Endothelial cell of umbilical vein (primary cell): Measurements from ENCODE around the gene THSD8. TPM values are rescaled to one million over a fixed set of nuclear protein-coding genes. Genes with fewer than 3 reads are reported as not detected.

Source experiments
- BruUV-seq: library from RNA; stranded (reverse); fragments of 400-500 nt; replicated peaks from 2 replicates; lab custom pipeline; 2021; lab: Mats Ljungman, UMichigan
- CTCF ChIA-PET: fragments of 300-600, 350-600 bp; sonication (Branson Sonifier 250); formaldehyde crosslinking; loops from one replicate; lab custom pipeline; 2021; ENCODE audit warnings: antibody characterized with exemption, inconsistent platforms; lab: Charles Lee
- POLR2A ChIA-PET: fragments of 300-600, 350-600 bp; sonication (Branson Sonifier 250); formaldehyde crosslinking; loops from one replicate; lab custom pipeline; 2021; ENCODE audit warnings: antibody characterized with exemption, inconsistent platforms; lab: Charles Lee
- DNase-seq: peaks from one replicate; pipeline ENCODE4 v3.0.0-alpha.2; 2011; ENCODE audit warnings: low read depth, low spot score
- FAIRE-seq: peaks from 2 replicates; lab custom pipeline; 2011; peaks lifted over from hg19 to GRCh38; lab: Jason Lieb, UNC
- H2AFZ ChIP-seq: 2 replicates; pipeline ENCODE4 v1.6.0; 2012; ENCODE audit warnings: low read depth, low read length, control low read depth, inconsistent platforms
- H3K27ac ChIP-seq: 2 replicates; pipeline ENCODE4 v1.5.1; 2011; ENCODE audit warnings: low read depth, mild to moderate bottlenecking, control low read depth, low read length, moderate library complexity; ENCODE audit not compliant: insufficient read depth
- H3K27me3 ChIP-seq, 2 experiments: 2 replicates each; pipeline versions ENCODE4 v1.6.0 to v1.6.1; 2011; ENCODE audit warnings: low read length in 2 of 2, mixed read lengths in 1 of 2; ENCODE audit not compliant: control insufficient read depth in 2 of 2, insufficient read depth in 2 of 2
- H3K36me3 ChIP-seq, 2 experiments: 2 replicates in 1 of 2; 3 replicates in 1 of 2; pipeline ENCODE4 v1.5.1; 2011; ENCODE audit warnings: low read length in 2 of 2, mild to moderate bottlenecking in 1 of 2, moderate library complexity in 1 of 2; ENCODE audit not compliant: control insufficient read depth in 2 of 2, insufficient read depth in 2 of 2; ENCODE audit errors: extremely low read depth in 1 of 2
- H3K4me1 ChIP-seq: 3 replicates; pipeline ENCODE4 v1.5.1; 2011; ENCODE audit warnings: mild to moderate bottlenecking, low read length; ENCODE audit not compliant: control insufficient read depth, insufficient read depth; ENCODE audit errors: extremely low read depth
- H3K4me2 ChIP-seq: 2 replicates; pipeline ENCODE4 v1.6.1; 2011; ENCODE audit warnings: low read length, control low read depth, mixed read lengths; ENCODE audit not compliant: insufficient read depth
- H3K4me3 ChIP-seq, 3 experiments: fragments of 200-600 bp in 1 of 3; sonication (generic), shearing (Covaris generic) in 1 of 3; replicated peaks in 1 of 3; 2 replicates each; pipeline ENCODE4 v1.5.1; 2011 to 2016; ENCODE audit warnings: control low read depth in 3 of 3, low read length in 3 of 3, mild to moderate bottlenecking in 2 of 3, inconsistent platforms in 1 of 3, low read depth in 1 of 3, moderate library complexity in 1 of 3; ENCODE audit not compliant: insufficient read depth in 1 of 3
- H3K79me2 ChIP-seq: 2 replicates; pipeline ENCODE4 v1.6.0; 2012; ENCODE audit warnings: low read length, inconsistent platforms; ENCODE audit not compliant: control insufficient read depth, insufficient read depth
- H3K9ac ChIP-seq: replicated peaks from 2 replicates; pipeline ENCODE3; 2011; ENCODE audit warnings: low read length, control low read depth; ENCODE audit not compliant: insufficient read depth; ENCODE audit errors: extremely low read depth
- H3K9me1 ChIP-seq: replicated peaks from 3 replicates; pipeline ENCODE4 v1.6.0; 2011; ENCODE audit warnings: mild to moderate bottlenecking, low read length; ENCODE audit not compliant: control insufficient read depth, insufficient read depth; ENCODE audit errors: extremely low read depth
- H3K9me3 ChIP-seq: replicated peaks from 2 replicates; pipeline ENCODE4 v1.5.1; 2012; ENCODE audit warnings: low read length, inconsistent platforms; ENCODE audit not compliant: control insufficient read depth, insufficient read depth
- H4K20me1 ChIP-seq: replicated peaks from 2 replicates; pipeline ENCODE3; 2011; ENCODE audit warnings: mild to moderate bottlenecking, low read length; ENCODE audit not compliant: control insufficient read depth, insufficient read depth; ENCODE audit errors: extremely low read depth
- EZH2 ChIP-seq: IDR thresholded peaks from 2 replicates; pipeline ENCODE4 v1.6.1; 2012; ENCODE audit warnings: borderline replicate concordance, low read depth, mild to moderate bottlenecking, moderate library complexity, low read length, inconsistent platforms; ENCODE audit not compliant: severe bottlenecking
- FOS ChIP-seq: IDR thresholded peaks from 2 replicates; pipeline ENCODE4 v1.6.1; 2011; ENCODE audit warnings: mild to moderate bottlenecking, low read length, moderate library complexity, borderline replicate concordance; ENCODE audit not compliant: insufficient read depth
- GATA2 ChIP-seq: IDR thresholded peaks from 2 replicates; pipeline ENCODE4 v1.7.0; 2011; ENCODE audit warnings: low read depth, mild to moderate bottlenecking, moderate library complexity, mixed read lengths, low read length; ENCODE audit not compliant: insufficient read length, insufficient read depth
- JUN ChIP-seq: IDR thresholded peaks from 2 replicates; pipeline ENCODE4 v1.6.1; 2011; ENCODE audit warnings: borderline replicate concordance, low read depth; ENCODE audit not compliant: insufficient read length, insufficient read depth
- MYC ChIP-seq: IDR thresholded peaks from one replicate; pipeline ENCODE4 v1.6.1; 2011; ENCODE audit warnings: mild to moderate bottlenecking, low read depth, low read length
- POLR2A ChIP-seq: IDR thresholded peaks from 2 replicates; pipeline ENCODE4 v1.6.1; 2012; ENCODE audit warnings: low read depth, mild to moderate bottlenecking, control low read depth, low read length
- POLR2AphosphoS5 ChIP-seq: IDR thresholded peaks from 2 replicates; pipeline ENCODE4 v1.6.1; 2012; ENCODE audit warnings: low read depth, mild to moderate bottlenecking, control low read depth, low read length, moderate library complexity; ENCODE audit not compliant: insufficient read depth
- dilution Hi-C: fragments of 300-500 bp; cut with MboI; formaldehyde crosslinking; loops from one replicate; pipeline ENCODE4 v1.15.0; 2019; ENCODE audit warnings: low sequenced_read_pairs; ENCODE audit not compliant: extremely low pct_ligation_motif_present
- intact Hi-C: fragments of 100-400 bp; cut with micrococcal nuclease; formaldehyde crosslinking; loops from one replicate; pipeline ENCODE4 v1.10.0; 2022
- polyA plus RNA-seq, 4 experiments: library from polyadenylated mRNA; depleted of rRNA in 3 of 4; stranded (reverse) in 3 of 4; unstranded in 1 of 4; fragments of >200 nt; gene quantifications; 2 replicates each; pipeline versions ENCODE4 v1.2.1 to v1.2.3, GENCODE V29; 2011 to 2012; ENCODE audit warnings: missing spikeins in 1 of 4
- total RNA-seq: library from RNA; stranded (reverse); gene quantifications from 2 replicates; pipeline ENCODE4 v1.2.3, GENCODE V29; 2021
- TF ChIP-seq, protein P1 (sequence below): IDR thresholded peaks from 2 replicates; pipeline ENCODE4 v1.6.1; 2011; ENCODE audit not compliant: insufficient read depth, insufficient read length
- TF ChIP-seq, protein P2 (sequence below), 2 donors: IDR thresholded peaks; 1 replicate in 1 of 2; 2 replicates in 1 of 2; pipeline ENCODE4 v1.5.1; 2011; ENCODE audit warnings: low read length in 2 of 2, mild to moderate bottlenecking in 2 of 2, moderate library complexity in 2 of 2, control low read depth in 1 of 2, inconsistent platforms in 1 of 2, low read depth in 1 of 2; ENCODE audit not compliant: insufficient read depth in 1 of 2; ENCODE audit errors: extremely low read depth in 1 of 2

The THSD8 gene
- total and polyA plus RNA-seq, 2 donors (not counting 3 experiments of a cell fraction or from before 2014, with no cell fraction given): 15.9 TPM; not detected in 1

GRCh38 chr19:12837225-12837624 is 35.4 kb downstream of the THSD8 start:
- POLR2A ChIA-PET: no interaction called here
- intact Hi-C loops: no loop called here

More at GRCh38 chr19:12837225-12837624, 35.4 kb downstream of the THSD8 start:
- Histone ChIP-seq H3K27me3 (peaks cover 59 to 72% of the 10 kb centered on the region in 2 experiments), H4K20me1 (no peaks in the 10 kb centered on the region), H3K27ac (no peak overlapping the region), H3K79me2 (no peaks in the 10 kb centered on the region), H3K9me1 (no peaks in the 10 kb centered on the region), H3K4me1 (no peaks in the 10 kb centered on the region), H3K4me2 (no peak overlapping the region), H3K9me3 (no peaks in the 10 kb centered on the region), H3K36me3 (no peaks in the 10 kb centered on the region), H2AFZ (no peak overlapping the region), H3K4me3 (no peak overlapping the region), H3K9ac (no peak overlapping the region)
- FAIRE-seq: no peak
- CTCF ChIA-PET: interaction anchor here (0.6 to 1.8 kb wide), 6 partner anchors 9 to 75 kb away, joined by 3 to 18 read pairs (median 4); no protein-coding TSS in a partner anchor
- no peak for DNase-seq
- dilution Hi-C loops: no loop called here
- no TSS peak for BruUV-seq
- TF ChIP-seq, protein P1, sequence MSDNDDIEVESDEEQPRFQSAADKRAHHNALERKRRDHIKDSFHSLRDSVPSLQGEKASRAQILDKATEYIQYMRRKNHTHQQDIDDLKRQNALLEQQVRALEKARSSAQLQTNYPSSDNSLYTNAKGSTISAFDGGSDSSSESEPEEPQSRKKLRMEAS: no peak
- no peak for TF ChIP-seq EZH2
- no peak for TF ChIP-seq FOS
- TF ChIP-seq MYC: no peak
- TF ChIP-seq, protein P2, sequence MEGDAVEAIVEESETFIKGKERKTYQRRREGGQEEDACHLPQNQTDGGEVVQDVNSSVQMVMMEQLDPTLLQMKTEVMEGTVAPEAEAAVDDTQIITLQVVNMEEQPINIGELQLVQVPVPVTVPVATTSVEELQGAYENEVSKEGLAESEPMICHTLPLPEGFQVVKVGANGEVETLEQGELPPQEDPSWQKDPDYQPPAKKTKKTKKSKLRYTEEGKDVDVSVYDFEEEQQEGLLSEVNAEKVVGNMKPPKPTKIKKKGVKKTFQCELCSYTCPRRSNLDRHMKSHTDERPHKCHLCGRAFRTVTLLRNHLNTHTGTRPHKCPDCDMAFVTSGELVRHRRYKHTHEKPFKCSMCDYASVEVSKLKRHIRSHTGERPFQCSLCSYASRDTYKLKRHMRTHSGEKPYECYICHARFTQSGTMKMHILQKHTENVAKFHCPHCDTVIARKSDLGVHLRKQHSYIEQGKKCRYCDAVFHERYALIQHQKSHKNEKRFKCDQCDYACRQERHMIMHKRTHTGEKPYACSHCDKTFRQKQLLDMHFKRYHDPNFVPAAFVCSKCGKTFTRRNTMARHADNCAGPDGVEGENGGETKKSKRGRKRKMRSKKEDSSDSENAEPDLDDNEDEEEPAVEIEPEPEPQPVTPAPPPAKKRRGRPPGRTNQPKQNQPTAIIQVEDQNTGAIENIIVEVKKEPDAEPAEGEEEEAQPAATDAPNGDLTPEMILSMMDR (IDR thresholded peaks at IDR 0.05; ENCODE audit: extremely low read depth in 1 of 2, insufficient read depth in 1 of 2, low read depth in 1 of 2, low read length in 2 of 2): no peak
- no peak for TF ChIP-seq POLR2A
- TF ChIP-seq GATA2: no peak
- no peak for TF ChIP-seq POLR2AphosphoS5
- no peak for TF ChIP-seq JUN
